Motor neuron (in vitro differentiated cells): ENCODE data around the gene CNTN5. TPM values are rescaled to one million over a fixed set of nuclear protein-coding genes. Genes with fewer than 3 reads are reported as not detected.
A peak's percentile ranks its signal among the peaks of the same experiment; 100 is the strongest.

Source experiments
- ATAC-seq, 8 experiments: fragments of 200-7000 bp; cut with Tn5 transposase; replicated peaks in 6 of 8; 2 replicates each; pipeline ENCODE4 v1.8.0; 2021; ENCODE audit warnings: mild to moderate bottlenecking in 8 of 8, moderate library complexity in 8 of 8
- H3K27ac ChIP-seq, 2 donors: fragments of 250-450 bp; sonication (Bioruptor Pico); 2 replicates each; pipeline ENCODE4 v1.9.0; 2021; ENCODE audit warnings: antibody characterized with exemption in 2 of 2, mild to moderate bottlenecking in 2 of 2, moderate library complexity in 1 of 2
- H3K4me1 ChIP-seq, 2 donors: fragments of 250-450 bp; sonication (Bioruptor Pico); replicated peaks in 1 of 2; 2 replicates each; pipeline ENCODE4 v1.6.1; 2021; ENCODE audit warnings: antibody characterized with exemption in 2 of 2, mild to moderate bottlenecking in 2 of 2, moderate library complexity in 1 of 2
- H3K4me3 ChIP-seq, 5 donors: fragments of 250-450 bp; sonication (Bioruptor Pico); 2 replicates each; pipeline ENCODE4 v1.9.0; 2021; ENCODE audit warnings: antibody characterized with exemption in 5 of 5, mild to moderate bottlenecking in 5 of 5, moderate library complexity in 4 of 5
- WGBS, 10 experiments: fragments of 450-650 bp; shearing (Covaris generic); methylation state at CpG; one replicate each; pipeline ENCODE4 v1.0.0; 2022; 5-methylcytosine and 5-hydroxymethylcytosine counted together
- in situ Hi-C, 9 experiments: fragments of 400-800 bp; cut with MboI; loops; one replicate each; pipeline ENCODE4 v1.15.0; 2021; ENCODE audit warnings: low sequenced_read_pairs in 9 of 9, low pct_unique_long_range_greater_than_20kb in 2 of 9; ENCODE audit not compliant: unreplicated experiment in 9 of 9
- total RNA-seq, 8 experiments: library from RNA; unstranded; fragments of 300-600 nt; gene quantifications; 2 replicates each; pipeline versions ENCODE4 v1.2.3 to v1.2.4, GENCODE V29; 2022

CNTN5 gene
- total RNA-seq, 8 experiments from 2014 or later: 3.1 to 22.7 (median 14.1) TPM; not detected in 2

DNA sequence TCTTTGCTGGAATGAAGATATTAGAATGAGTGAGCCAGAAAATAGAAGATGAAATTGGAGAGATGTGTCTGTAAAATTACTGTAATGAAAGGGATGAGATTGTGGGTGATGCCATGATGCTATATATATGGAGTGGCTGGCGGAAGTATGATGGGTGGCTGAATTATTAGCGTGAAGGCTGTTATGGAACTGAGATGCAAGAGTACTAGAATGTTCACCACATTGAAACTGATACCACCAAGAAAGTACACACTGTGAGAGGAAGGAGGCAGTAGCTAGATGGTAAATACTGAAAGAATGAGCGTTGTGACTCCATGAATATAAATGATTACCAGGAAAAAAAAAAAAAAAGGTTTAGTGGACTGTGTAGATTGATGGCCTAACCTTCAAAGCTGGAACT lies 411.9 kb downstream of the CNTN5 start:
- Histone ChIP-seq H3K27ac (no peak overlapping the region), H3K4me3 (no peak overlapping the region), H3K4me1 (no peaks in the 10 kb centered on the region)
- in situ Hi-C loops: loop anchor here in 1 of 9 experiments (25.0 kb wide), 1 partner anchor 105 kb away; no protein-coding TSS in a partner anchor
- 11 to 100% (median 91%) methylated on average over 1 to 3 of the region's 3 CpGs; no CpG with 5 or more reads in 1 of the 10 experiments for WGBS, 10 experiments
- ATAC-seq: no peak

DNA sequence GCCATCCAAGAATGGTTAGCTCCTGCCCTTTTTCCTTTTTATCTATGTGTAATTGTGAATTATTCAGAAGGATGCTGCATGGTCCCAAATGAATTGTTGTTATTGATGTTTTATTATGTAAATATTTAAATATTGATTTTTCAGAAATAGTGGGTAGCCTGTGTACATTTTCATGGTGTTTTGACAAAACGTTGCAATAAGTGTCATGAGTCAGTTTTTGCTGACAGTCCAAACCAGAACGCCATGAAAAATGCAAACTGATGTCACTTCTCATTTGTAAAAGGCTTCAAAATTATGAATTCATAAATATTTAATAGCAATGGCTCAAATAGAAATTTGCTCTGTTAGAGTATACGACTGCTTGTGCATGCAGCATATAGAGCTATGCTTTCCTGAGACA lies 422.5 kb downstream of the CNTN5 start:
- 0 to 86% (median 69%) methylated on average over 1 to 3 of the region's 3 CpGs; no CpG with 5 or more reads in 1 of the 10 experiments for WGBS, 10 experiments
- no peak overlapping the region for H3K27ac ChIP-seq
- peaks cover 0 to 2% of the 10 kb centered on the region in 2 donors for H3K4me1 ChIP-seq
- in situ Hi-C loops: loop anchor here in 1 of 9 experiments (25.0 kb wide), 1 partner anchor 94 kb away; no protein-coding TSS in a partner anchor
- ATAC-seq: peak in 1 of 8 experiments; percentile 56
- H3K4me3 ChIP-seq: no peak overlapping the region

DNA sequence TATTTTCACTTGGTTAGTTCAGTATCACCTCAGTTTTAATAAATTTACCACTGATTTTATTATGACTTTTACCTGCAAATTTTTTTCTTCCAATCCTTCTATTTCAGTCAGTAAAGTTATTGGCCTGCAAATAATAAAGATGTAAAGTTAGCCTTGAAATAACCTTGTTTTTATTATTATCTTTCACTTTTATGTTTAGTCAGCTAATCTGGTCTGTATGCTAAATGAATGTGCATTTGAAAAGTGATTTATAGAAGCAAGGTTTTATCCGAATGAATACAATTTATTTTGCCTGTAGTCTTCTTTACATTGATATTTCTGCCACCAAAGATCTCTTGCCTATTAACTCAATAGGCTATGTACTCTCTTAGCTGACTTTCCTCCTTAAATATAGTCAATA lies 425.7 kb downstream of the CNTN5 start:
- in situ Hi-C loops: loop anchor here in 1 of 9 experiments (25.0 kb wide), 1 partner anchor 91 kb away; no protein-coding TSS in a partner anchor
- H3K27ac ChIP-seq: no peak overlapping the region
- ATAC-seq: no peak
- no peak overlapping the region for H3K4me3 ChIP-seq
- H3K4me1 ChIP-seq: peaks cover 0 to 2% of the 10 kb centered on the region in 2 donors
- WGBS, 10 experiments: 0 to 100% (median 92%) methylated on average over 1 of the region's 1 CpG; no CpG with 5 or more reads in 1 of the 10 experiments

DNA sequence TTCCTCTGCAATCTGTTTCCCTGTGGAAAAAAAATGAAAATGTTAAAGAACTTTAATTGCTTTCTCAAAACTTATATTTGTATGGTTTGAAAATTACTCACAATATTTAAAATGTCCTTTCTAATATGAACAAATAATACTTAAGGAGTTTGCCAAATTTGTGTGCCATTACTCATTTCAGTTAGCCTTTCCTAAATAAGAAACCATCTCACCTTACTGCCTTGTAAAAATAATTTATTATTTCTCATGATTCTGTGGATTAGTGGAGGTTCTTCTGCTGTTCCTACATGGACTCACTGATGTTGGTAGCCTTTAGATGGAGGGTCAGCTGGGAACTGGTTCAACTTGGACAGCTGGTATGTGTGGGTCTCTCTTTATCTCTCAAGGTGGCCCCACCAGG lies 428.6 kb downstream of the CNTN5 start:
- no peak overlapping the region for H3K4me3 ChIP-seq
- in situ Hi-C loops: loop anchor here in 1 of 9 experiments (25.0 kb wide), 1 partner anchor 88 kb away; no protein-coding TSS in a partner anchor
- H3K27ac ChIP-seq: no peak overlapping the region
- no peaks in the 10 kb centered on the region for H3K4me1 ChIP-seq
- no peak for ATAC-seq

DNA sequence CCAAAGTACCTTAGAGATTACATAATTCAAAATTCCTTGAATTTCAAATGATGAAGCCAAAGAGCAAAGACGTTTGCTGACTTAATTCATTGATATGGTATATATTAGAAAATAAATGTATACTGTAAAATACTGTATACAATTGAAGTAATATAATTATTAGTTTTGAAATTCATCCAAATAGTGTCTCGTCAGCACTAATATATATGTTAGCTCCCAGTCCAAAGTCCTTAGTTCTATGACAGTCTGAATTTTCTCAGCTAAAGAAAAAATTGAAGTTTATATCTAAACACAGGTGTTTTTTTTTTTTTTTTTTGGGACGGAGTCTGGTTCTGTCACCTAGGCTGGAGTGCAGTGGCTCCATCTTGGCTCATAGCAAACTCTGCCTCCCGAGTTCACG lies 431.3 kb downstream of the CNTN5 start:
- in situ Hi-C loops: no loop called here
- H3K4me1 ChIP-seq: no peaks in the 10 kb centered on the region
- no peak overlapping the region for H3K4me3 ChIP-seq
- ATAC-seq: no peak
- H3K27ac ChIP-seq: no peak overlapping the region
- 0 to 100% (median 89%) methylated on average over 1 to 5 of the region's 5 CpGs for WGBS, 10 experiments

DNA sequence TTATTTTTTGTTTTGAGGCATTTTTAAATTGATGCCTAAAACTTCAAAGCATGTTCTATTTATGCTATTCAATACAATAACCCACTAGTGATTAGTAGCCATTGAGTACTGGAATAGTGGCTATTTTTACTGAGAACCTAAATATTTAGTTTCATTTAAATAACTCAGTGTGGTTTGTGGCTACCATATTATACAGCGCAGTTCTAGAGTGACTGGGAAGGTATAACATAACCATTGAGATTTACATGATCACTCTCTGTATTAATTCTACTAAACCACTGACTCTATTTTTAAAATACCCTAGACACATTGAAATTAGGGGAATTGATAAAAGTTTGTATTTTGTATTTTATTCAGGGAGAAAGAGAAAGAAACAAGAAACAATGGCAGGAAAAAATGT lies 441.2 kb downstream of the CNTN5 start:
- no peak for ATAC-seq
- Histone ChIP-seq H3K27ac (no peak overlapping the region), H3K4me1 (no peaks in the 10 kb centered on the region), H3K4me3 (no peak overlapping the region)
- in situ Hi-C loops: no loop called here
- 27 to 100% (median 80%) methylated on average over 1 of the region's 1 CpG; no CpG with 5 or more reads in 2 of the 10 experiments for WGBS, 10 experiments

DNA sequence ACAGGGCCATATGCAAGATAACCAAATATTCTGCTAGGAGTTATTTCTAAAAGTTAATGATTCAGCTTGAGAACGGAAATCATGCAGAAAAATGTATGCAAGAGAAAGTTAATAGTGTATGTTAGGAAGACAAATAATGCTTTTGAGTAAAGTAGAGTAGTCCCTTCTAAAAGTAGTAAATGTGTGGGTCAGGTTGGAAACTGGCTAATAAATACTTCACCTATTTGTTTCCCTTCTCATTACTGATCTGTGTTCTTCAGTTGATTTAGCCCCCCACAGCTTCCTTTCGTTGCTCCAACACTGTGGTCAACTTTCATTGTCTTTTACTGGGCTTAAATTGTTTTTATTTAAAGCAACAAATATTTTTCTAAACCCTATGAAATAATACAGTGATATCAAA lies 444.2 kb downstream of the CNTN5 start:
- Histone ChIP-seq H3K27ac (no peak overlapping the region), H3K4me1 (no peaks in the 10 kb centered on the region), H3K4me3 (no peak overlapping the region)
- in situ Hi-C loops: no loop called here
- 0 to 87% (median 63%) methylated on average over 1 to 2 of the region's 2 CpGs for WGBS, 10 experiments
- ATAC-seq: no peak

DNA sequence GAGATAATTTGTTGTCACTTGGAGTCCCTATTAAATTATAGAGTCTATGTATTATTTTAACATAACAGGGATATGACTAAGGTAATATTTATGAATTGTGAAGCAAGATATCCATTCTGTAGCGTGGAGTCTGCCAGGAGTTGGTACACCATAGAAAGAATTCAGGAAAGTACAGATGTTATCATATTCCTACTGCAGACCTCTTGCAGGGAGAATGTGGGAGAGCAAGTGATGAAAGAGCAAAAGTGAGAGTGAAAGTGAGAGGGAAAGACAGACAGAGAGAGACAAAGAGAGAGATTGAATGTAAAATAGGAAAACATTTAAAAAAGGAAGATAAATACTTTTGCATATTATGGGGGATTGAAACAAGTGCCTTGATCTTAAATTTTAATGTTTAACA lies 468.8 kb downstream of the CNTN5 start:
- WGBS, 10 experiments: 0 to 100% (median 90%) methylated on average over 1 of the region's 1 CpG; no CpG with 5 or more reads in 1 of the 10 experiments
- no peaks in the 10 kb centered on the region for H3K4me1 ChIP-seq
- in situ Hi-C loops: no loop called here
- no peak for ATAC-seq
- H3K4me3 ChIP-seq: no peak overlapping the region
- H3K27ac ChIP-seq: no peak overlapping the region

DNA sequence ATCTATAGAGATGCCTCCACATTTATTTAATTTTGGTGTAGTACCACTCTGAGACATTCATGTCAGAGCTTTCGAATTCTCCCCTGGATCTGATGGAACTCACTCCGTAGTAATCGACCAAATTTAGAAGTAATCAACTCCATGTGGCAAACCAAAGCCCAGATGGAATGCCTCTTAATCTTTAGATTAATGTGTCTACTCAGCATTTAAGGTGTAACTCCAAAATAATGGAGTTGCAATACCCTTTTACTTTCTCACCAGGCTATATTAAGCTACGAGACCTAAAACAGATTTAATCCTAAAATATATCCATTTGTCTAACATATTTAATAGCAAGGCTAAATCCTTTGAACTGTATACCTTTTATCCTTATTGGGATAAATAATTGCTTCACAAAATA lies 473.3 kb downstream of the CNTN5 start:
- ATAC-seq: no peak
- no peaks in the 10 kb centered on the region for H3K4me1 ChIP-seq
- no peak overlapping the region for H3K4me3 ChIP-seq
- 0 to 100% (median 89%) methylated on average over 2 to 4 of the region's 4 CpGs for WGBS, 10 experiments
- in situ Hi-C loops: no loop called here
- no peak overlapping the region for H3K27ac ChIP-seq

DNA sequence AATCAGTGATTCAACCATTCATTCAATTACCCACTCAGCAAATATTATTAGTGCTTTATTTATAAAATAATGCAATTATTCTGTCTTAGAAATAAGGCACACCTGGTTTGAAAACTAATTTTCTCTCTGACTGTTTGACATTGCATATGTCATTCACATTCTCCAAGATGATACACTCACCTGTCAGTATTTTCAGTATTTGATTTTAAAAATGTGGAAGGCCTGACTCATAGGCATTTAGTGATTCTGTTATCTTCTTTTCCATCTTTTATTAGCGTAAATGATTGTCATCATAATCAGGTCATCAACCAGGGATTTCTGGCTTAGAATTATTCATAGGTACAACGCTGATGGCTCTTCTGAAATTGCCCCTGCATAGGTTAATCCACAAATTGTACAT lies 480.9 kb downstream of the CNTN5 start:
- 0 to 100% (median 78%) methylated on average over 1 to 2 of the region's 2 CpGs; no CpG with 5 or more reads in 2 of the 10 experiments for WGBS, 10 experiments
- no peak overlapping the region for H3K4me3 ChIP-seq
- no peak for ATAC-seq
- no peaks in the 10 kb centered on the region for H3K4me1 ChIP-seq
- in situ Hi-C loops: no loop called here
- no peak overlapping the region for H3K27ac ChIP-seq

DNA sequence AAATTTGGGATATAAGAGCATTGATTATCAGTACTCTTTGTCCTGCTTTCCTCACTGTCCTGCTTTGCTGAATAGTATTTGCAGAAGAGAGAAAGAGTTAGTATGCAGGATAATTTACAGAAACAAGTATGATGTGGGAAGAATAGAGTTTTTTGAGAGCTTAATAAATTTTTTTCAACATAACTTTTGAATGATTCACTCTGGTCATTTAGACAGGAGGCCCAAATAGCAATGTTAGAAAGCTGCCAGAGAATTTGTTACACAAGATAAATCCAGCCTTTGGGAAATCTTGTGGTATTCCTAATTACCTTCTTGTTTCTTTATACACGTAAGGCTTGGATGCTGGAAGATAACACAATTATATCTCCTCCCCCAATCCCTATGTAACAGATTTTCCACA lies 484.6 kb downstream of the CNTN5 start:
- no peak for ATAC-seq
- WGBS, 10 experiments: 0 to 100% (median 57%) methylated on average over 1 of the region's 1 CpG; no CpG with 5 or more reads in 3 of the 10 experiments

DNA sequence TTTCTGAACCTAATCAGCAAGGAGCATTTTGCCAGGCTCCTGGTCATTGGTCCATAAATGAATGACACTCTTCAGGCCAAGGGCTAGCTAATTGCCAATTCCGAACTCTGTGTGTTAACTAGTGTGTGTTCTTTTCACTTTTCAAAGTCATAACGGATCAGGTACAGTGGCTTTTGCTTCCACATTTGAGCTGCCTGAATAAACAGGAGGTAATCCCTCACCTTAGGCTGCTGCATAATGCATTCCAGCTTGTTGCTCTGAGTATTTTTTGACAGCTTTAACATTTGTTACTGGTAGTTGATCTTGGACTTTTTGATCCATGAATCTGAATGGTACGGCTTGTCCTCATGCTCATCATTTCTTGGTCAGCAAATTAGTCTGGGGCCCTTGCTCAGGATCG lies 485.1 kb downstream of the CNTN5 start:
- no peak for ATAC-seq
- no peak overlapping the region for H3K4me3 ChIP-seq
- H3K27ac ChIP-seq: no peak overlapping the region
- H3K4me1 ChIP-seq: no peaks in the 10 kb centered on the region
- in situ Hi-C loops: no loop called here
- WGBS, 10 experiments: 0 to 100% (median 84%) methylated on average over 1 to 4 of the region's 4 CpGs

More for the DNA sequence above, 484.6 kb downstream of the CNTN5 start:
- Histone ChIP-seq H3K4me3 (no peak overlapping the region), H3K4me1 (no peaks in the 10 kb centered on the region), H3K27ac (no peak overlapping the region)
- in situ Hi-C loops: no loop called here

DNA sequence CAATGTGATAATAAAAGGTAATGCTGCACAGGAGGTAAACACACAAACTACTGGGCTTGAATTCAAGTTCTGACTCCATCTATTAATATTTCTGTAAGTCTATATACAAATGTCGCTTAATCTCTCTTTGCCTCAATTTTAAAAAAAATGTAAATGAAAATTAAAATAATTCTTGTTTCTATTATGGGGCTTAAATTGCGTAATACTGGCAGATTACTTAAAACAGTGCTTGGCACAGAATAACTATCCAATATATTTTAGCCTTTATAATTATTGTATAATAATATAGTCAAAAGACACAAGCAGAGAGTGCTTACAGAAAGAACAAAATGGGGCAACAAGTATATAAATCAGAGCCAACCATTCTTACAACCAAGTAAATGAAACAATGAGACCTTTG lies 489.1 kb downstream of the CNTN5 start:
- Histone ChIP-seq H3K4me1 (no peaks in the 10 kb centered on the region), H3K27ac (no peak overlapping the region), H3K4me3 (no peak overlapping the region)
- WGBS, 10 experiments: 0 to 100% (median 94%) methylated on average over 1 to 2 of the region's 2 CpGs
- in situ Hi-C loops: no loop called here
- ATAC-seq: no peak

DNA sequence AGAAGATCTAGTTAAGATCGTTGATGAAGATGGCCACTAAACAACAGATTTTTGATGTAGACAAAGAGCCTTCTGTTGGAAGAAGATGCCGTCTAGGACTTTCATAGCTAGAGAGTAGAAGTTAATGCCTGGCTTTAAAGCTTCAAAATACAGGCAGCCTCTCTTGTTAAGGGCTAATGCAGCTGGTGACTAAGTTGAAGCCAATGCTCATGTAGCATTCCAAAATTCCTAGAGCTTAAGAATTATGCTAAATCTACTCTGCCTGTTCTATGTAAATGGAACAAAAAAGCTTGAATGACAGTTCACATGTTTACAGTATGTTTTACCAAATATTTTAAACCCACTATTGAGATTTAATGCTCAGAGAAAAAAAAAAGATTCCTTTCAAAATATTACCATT lies 492.6 kb downstream of the CNTN5 start:
- in situ Hi-C loops: no loop called here
- Histone ChIP-seq H3K4me3 (no peak overlapping the region), H3K4me1 (no peaks in the 10 kb centered on the region), H3K27ac (no peak overlapping the region)
- WGBS, 10 experiments: 0 to 94% (median 36%) methylated on average over 1 to 2 of the region's 2 CpGs; no CpG with 5 or more reads in 1 of the 10 experiments
- ATAC-seq: peak in 1 of 8 experiments; percentile 44
